IPS-15b (cell line): ENCODE results near the gene IRF7.

Experiments
- H3K27me3 ChIP-seq: one replicate; pipeline ENCODE4 v1.6.1; 2013; ENCODE audit warnings: low read length; ENCODE audit not compliant: control insufficient read depth, insufficient read depth
- H3K36me3 ChIP-seq: one replicate; pipeline ENCODE4 v1.6.1; 2013; ENCODE audit warnings: low read length; ENCODE audit not compliant: control insufficient read depth, insufficient read depth
- H3K4me1 ChIP-seq: one replicate; pipeline ENCODE4 v1.6.1; 2013; ENCODE audit warnings: mild to moderate bottlenecking, low read length; ENCODE audit not compliant: control insufficient read depth, insufficient read depth
- H3K4me3 ChIP-seq: one replicate; pipeline ENCODE4 v1.5.1; 2013; ENCODE audit warnings: low read depth, low read length
- H3K9ac ChIP-seq: one replicate; pipeline ENCODE4 v1.6.1; 2013; ENCODE audit warnings: low read depth, mild to moderate bottlenecking, low read length
- H3K9me3 ChIP-seq: one replicate; pipeline ENCODE4 v1.6.1; 2013; ENCODE audit warnings: mild to moderate bottlenecking, low read length; ENCODE audit not compliant: control insufficient read depth, insufficient read depth

IRF7 gene

GRCh38 chr11:625636-626268 lies 10.0 kb upstream of the IRF7 start:
- H3K9ac ChIP-seq: no peak overlapping the region
- no peaks in the 10 kb centered on the region for H3K27me3 ChIP-seq
- no peaks in the 10 kb centered on the region for H3K36me3 ChIP-seq
- no peaks in the 10 kb centered on the region for H3K4me1 ChIP-seq
- H3K4me3 ChIP-seq: no peak overlapping the region
- H3K9me3 ChIP-seq: no peaks in the 10 kb centered on the region

DNA sequence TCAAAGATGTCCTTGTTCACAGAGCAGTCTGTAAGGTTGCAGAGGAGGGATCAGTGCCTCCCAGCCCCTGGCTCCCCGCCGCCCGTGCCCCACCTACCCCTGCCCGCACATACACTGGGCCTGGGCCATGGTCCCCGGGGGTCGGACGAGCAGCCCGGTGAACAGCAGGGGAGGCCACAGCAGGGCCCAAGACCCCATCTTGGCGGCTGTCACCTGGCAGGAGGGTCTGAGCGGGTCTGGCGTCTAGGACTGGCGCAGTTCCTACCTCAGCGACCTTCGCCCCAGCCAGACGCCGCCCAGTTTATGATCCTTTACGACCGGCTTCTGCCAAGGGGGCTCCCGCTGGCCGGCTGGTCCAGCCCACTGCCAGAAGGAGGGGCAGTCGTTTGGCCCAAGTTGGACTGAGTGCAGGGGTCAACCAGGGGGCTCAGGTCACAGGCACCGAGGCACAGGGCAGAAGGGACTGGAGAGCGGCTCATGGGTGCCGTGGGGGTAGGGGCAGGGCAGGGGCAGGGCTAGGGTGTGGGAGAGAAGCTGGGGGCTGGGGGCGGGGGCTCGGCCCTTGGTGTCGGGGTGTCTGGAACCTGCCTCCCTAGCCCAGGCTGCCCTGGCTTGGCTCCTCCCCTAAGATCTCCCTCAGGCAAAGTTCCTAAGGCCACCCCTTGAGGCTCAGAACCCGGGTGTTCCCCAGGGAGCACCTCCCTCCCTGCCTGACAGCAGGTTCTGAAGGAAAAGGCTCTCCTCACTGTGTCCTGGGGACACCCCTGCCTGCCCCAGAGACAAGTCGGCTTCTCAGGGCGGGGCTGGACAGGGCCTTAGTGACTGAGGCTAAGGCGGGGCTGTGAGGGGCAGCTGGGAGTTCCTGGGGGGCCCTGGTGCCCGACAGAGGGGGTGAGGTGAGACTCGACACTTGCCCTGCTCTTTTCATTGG lies 9.2 kb upstream of the IRF7 start, which contains the start of gene CDHR5:
TSS of gene CDHR5 (minus strand) at position 251 of the 931 bp plus-strand sequence. CDS start at position 198, 53 bp downstream.
- no peak within 1 kb of the TSS for H3K9ac ChIP-seq
- H3K4me3 ChIP-seq: no peak within 1 kb of the TSS

GRCh38 chr11:623999-624704 lies 8.4 kb upstream of the IRF7 start:
- Histone ChIP-seq H3K36me3 (no peaks in the 10 kb centered on the region), H3K4me1 (no peaks in the 10 kb centered on the region), H3K9ac (no peak overlapping the region), H3K27me3 (no peaks in the 10 kb centered on the region), H3K4me3 (no peak overlapping the region), H3K9me3 (no peaks in the 10 kb centered on the region)

More for the DNA sequence above, 9.2 kb upstream of the IRF7 start, which contains the start of gene CDHR5:
- no peaks in the 10 kb centered on the region for H3K9me3 ChIP-seq
- H3K27me3 ChIP-seq: no peaks in the 10 kb centered on the region
- no peaks in the 10 kb centered on the region for H3K36me3 ChIP-seq
- no peaks in the 10 kb centered on the region for H3K4me1 ChIP-seq

GRCh38 chr11:623349-623869 lies 7.7 kb upstream of the IRF7 start:
- H3K27me3 ChIP-seq: no peaks in the 10 kb centered on the region
- H3K4me3 ChIP-seq: no peak overlapping the region
- H3K9ac ChIP-seq: no peak overlapping the region
- H3K4me1 ChIP-seq: no peaks in the 10 kb centered on the region
- no peaks in the 10 kb centered on the region for H3K9me3 ChIP-seq
- peaks cover under 1% of the 10 kb centered on the region for H3K36me3 ChIP-seq

GRCh38 chr11:621838-622237 lies 6.1 kb upstream of the IRF7 start:
- peaks cover 4% of the 10 kb centered on the region for H3K36me3 ChIP-seq
- no peak overlapping the region for H3K4me3 ChIP-seq
- no peaks in the 10 kb centered on the region for H3K9me3 ChIP-seq
- no peak overlapping the region for H3K9ac ChIP-seq
- no peaks in the 10 kb centered on the region for H3K27me3 ChIP-seq
- no peaks in the 10 kb centered on the region for H3K4me1 ChIP-seq

DNA sequence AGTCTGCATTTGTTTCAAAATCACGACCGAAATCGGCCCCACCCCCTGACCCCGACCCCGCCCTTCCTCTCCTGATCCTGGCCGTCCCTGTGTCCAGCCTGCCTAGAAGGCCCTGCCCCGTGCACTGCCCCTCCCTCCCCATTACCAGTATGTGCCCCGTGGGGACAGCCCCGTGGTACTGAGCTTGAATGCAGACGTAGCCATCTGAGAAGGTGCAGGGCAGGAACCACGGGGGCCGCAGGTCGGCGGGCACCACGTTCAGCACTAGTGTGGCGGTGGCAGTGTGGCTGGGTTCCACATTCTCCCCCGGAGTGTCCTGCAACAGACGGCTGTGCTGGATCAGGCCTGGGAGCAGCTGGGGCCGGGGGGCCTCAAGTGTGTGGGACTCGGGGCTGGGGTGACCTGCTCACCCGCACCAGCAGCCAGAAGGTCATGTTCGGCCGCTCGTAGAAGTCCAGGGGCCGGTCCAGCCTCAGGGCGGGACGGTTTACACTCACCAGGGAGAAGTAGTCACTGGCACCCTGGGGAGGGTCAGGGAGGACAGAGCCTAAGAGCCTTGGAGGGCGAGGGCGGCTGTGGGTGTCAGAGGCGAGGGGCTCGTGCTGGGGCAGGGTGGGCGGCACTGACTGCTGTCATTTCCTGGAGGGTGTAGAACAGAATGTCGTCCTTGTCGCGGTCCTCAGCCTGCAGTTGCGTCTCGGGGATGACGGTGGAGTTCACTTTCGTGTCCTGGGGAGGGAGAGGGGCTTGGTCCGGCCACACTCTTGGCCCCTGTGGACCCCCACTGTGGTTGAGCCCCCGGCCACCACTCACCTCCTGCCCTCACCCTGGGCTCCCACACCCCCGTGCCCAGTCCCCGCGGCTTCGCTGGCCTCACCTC lies 5.4 kb upstream of the IRF7 start:
- no peaks in the 10 kb centered on the region for H3K27me3 ChIP-seq
- H3K9me3 ChIP-seq: no peaks in the 10 kb centered on the region
- H3K36me3 ChIP-seq: peaks cover 4% of the 10 kb centered on the region
- no peaks in the 10 kb centered on the region for H3K4me1 ChIP-seq
- H3K4me3 ChIP-seq: no peak overlapping the region
- no peak overlapping the region for H3K9ac ChIP-seq

DNA sequence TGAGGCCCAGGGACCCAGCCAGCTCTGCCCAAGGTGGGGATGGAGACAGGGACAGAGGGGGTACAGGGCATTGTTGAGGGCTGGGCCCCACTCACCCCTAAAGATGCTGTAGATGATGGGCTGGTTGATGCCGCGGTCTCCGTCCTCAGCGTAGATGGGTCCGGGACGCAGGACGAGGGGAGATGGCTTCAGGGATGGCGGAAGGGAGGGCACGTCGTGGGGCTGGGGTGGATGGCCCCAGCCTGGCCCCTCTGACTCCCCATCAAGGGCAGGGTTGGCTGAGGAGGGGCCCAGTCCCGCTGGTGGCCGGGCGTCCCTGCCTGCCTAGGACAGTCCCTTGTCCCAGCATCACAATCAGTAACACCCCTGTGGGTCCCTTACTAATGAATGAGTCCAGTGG lies 4.5 kb upstream of the IRF7 start:
- H3K4me3 ChIP-seq: no peak overlapping the region
- no peaks in the 10 kb centered on the region for H3K4me1 ChIP-seq
- H3K36me3 ChIP-seq: peaks cover 4% of the 10 kb centered on the region
- no peak overlapping the region for H3K9ac ChIP-seq
- H3K9me3 ChIP-seq: no peaks in the 10 kb centered on the region
- H3K27me3 ChIP-seq: no peaks in the 10 kb centered on the region

GRCh38 chr11:619628-620050 lies 3.9 kb upstream of the IRF7 start:
- no peak overlapping the region for H3K9ac ChIP-seq
- no peaks in the 10 kb centered on the region for H3K4me1 ChIP-seq
- no peaks in the 10 kb centered on the region for H3K27me3 ChIP-seq
- peaks cover 4% of the 10 kb centered on the region for H3K36me3 ChIP-seq
- no peaks in the 10 kb centered on the region for H3K9me3 ChIP-seq
- H3K4me3 ChIP-seq: no peak overlapping the region

- Histone ChIP-seq H3K36me3 (peaks cover 4% of the 10 kb centered on the region), H3K9me3 (no peaks in the 10 kb centered on the region), H3K27me3 (no peaks in the 10 kb centered on the region), H3K4me3 (no peak overlapping the region), H3K9ac (no peak overlapping the region), H3K4me1 (no peaks in the 10 kb centered on the region)
These were observed 3.3 kb upstream of the IRF7 start for GRCh38 chr11:618856-619627.

- Histone ChIP-seq H3K4me1 (no peaks in the 10 kb centered on the region), H3K4me3 (no peak overlapping the region), H3K9ac (no peak overlapping the region), H3K36me3 (peaks cover 6% of the 10 kb centered on the region), H3K27me3 (no peaks in the 10 kb centered on the region), H3K9me3 (no peaks in the 10 kb centered on the region)
These were observed 2.3 kb upstream of the IRF7 start for GRCh38 chr11:617912-618682.
